GM12872 (cell line): ENCODE measurements around the gene ABT1.

ENCODE experiments used
- TF ChIP-seq, protein P1 (sequence below): IDR thresholded peaks from 3 replicates; pipeline ENCODE4 v1.5.1; 2011; ENCODE audit warnings: low read depth, mild to moderate bottlenecking, low read length, moderate library complexity; ENCODE audit not compliant: insufficient read depth

The ABT1 gene

DNA sequence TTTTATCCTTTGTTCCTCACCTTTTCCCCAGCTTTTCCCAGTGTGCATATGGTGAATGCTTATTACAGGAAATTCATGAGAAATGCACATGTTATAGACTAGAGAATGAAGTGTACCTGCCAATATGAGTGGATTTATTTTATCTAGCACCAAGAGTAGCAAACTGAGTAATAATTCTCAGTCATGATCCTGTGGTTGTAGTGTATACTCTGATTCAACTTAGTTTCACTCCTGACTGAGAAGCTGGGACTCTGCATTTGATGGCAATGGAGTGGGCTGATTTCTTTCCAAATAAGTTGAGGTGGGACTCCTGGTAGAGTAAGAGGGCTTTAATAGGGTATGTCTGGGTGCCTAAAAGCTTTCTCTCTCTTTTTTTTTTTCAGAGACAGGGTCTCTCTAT is 4.0 kb downstream of the ABT1 start:
- TF ChIP-seq, protein P1, sequence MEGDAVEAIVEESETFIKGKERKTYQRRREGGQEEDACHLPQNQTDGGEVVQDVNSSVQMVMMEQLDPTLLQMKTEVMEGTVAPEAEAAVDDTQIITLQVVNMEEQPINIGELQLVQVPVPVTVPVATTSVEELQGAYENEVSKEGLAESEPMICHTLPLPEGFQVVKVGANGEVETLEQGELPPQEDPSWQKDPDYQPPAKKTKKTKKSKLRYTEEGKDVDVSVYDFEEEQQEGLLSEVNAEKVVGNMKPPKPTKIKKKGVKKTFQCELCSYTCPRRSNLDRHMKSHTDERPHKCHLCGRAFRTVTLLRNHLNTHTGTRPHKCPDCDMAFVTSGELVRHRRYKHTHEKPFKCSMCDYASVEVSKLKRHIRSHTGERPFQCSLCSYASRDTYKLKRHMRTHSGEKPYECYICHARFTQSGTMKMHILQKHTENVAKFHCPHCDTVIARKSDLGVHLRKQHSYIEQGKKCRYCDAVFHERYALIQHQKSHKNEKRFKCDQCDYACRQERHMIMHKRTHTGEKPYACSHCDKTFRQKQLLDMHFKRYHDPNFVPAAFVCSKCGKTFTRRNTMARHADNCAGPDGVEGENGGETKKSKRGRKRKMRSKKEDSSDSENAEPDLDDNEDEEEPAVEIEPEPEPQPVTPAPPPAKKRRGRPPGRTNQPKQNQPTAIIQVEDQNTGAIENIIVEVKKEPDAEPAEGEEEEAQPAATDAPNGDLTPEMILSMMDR, result no peak

- TF ChIP-seq, protein P1, result no peak
Observed at GRCh38 chr6:26602262-26602661, 5.5 kb downstream of the ABT1 start.

GRCh38 chr6:26604026-26604425 is 7.3 kb downstream of the ABT1 start:
- TF ChIP-seq, protein P1, result no peak

DNA sequence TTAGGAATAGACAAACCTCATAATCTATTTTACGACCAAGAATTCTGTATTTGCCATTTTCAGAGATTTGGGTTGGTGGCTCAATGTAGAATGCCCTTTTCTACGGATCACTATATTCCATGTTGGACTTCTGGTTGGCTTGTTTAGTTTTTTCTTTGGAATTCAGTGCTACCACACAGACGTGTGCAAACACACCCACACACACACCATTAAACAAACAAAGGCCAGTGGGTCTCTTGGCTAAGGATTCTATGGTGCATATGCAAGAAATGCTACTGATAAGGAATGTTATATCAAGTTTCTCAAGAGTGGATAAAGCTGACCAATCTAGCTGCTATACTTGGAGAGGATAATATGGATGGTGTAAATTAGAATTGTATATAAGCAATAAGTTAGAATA is 8.0 kb downstream of the ABT1 start:
- TF ChIP-seq, protein P1, result no peak

GRCh38 chr6:26607434-26608230 is 10.9 kb downstream of the ABT1 start:
- TF ChIP-seq, protein P1, result peak; percentile 76

- TF ChIP-seq, protein P1, result no peak
Observed at GRCh38 chr6:26609463-26609862, 12.7 kb downstream of the ABT1 start.

- TF ChIP-seq, protein P1, result no peak
Observed at GRCh38 chr6:26611599-26611998, 14.8 kb downstream of the ABT1 start.
